Tibial nerve (tissue), 3 donors: Measurements from ENCODE around the gene NUDT12.

ENCODE experiments used
- POLR2A ChIP-seq, 2 donors: fragments of 450-650 bp; IDR thresholded peaks; one replicate each; pipeline ENCODE4 v1.6.1; 2017; ENCODE audit warnings: antibody characterized with exemption in 2 of 2, mild to moderate bottlenecking in 2 of 2, moderate library complexity in 2 of 2
- TF ChIP-seq, protein P1 (sequence below), 5 experiments: fragments of 200-600 bp in 3 of 5; fragments of 450-650 bp in 2 of 5; sonication (generic) in 3 of 5; IDR thresholded peaks; one replicate each; pipeline ENCODE4 v1.5.1; 2016 to 2019; ENCODE audit warnings: antibody characterized with exemption in 5 of 5, mild to moderate bottlenecking in 3 of 5, moderate library complexity in 2 of 5

DNA sequence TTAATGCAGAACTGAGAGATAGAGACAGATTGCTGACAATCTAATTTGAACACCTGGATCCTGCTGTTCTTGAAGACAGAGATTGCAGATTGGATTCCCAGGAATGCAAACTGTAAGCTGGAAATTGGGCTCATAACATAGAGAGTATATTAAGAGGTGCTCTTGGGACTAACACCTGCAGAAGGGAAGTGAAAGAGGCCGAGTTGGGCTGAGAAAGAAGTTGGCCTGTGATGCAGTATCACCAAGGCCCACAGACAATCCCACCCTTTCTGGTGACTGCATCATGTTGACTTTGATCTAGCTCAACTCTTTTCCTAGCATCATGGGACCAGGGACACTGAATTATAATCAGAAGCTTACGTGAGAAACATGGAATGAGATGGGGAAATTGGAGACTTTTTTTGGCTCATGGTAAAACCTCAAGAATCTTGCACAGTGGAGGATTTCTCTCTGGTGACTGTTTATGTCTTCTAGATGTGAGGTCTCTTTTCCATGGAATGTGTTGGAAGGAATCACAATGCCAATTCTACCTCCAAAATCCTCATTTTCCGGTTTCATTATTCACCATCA, 36.5 kb upstream of the NUDT12 start:
- TF ChIP-seq, protein P1, sequence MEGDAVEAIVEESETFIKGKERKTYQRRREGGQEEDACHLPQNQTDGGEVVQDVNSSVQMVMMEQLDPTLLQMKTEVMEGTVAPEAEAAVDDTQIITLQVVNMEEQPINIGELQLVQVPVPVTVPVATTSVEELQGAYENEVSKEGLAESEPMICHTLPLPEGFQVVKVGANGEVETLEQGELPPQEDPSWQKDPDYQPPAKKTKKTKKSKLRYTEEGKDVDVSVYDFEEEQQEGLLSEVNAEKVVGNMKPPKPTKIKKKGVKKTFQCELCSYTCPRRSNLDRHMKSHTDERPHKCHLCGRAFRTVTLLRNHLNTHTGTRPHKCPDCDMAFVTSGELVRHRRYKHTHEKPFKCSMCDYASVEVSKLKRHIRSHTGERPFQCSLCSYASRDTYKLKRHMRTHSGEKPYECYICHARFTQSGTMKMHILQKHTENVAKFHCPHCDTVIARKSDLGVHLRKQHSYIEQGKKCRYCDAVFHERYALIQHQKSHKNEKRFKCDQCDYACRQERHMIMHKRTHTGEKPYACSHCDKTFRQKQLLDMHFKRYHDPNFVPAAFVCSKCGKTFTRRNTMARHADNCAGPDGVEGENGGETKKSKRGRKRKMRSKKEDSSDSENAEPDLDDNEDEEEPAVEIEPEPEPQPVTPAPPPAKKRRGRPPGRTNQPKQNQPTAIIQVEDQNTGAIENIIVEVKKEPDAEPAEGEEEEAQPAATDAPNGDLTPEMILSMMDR (IDR thresholded peaks at IDR 0.05) = no peak
- TF ChIP-seq POLR2A (IDR thresholded peaks at IDR 0.05) = no peak
